Muscle of arm (tissue), 14 donors: Measurements from ENCODE around the gene NAP1L1. TPM values are rescaled to one million over a fixed set of nuclear protein-coding genes. Genes with fewer than 3 reads are reported as not detected.

Source experiments
- DNase-seq: peaks from one replicate; pipeline ENCODE4 v3.0.0-alpha.2; 2013
- long read RNA-seq, 11 donors: transcript quantifications; one replicate each; lab custom pipeline, GENCODE V29; 2026
- polyA plus RNA-seq, 12 donors: library from polyadenylated mRNA; unstranded; fragments of 120-200 nt; gene quantifications; one replicate each; pipeline ENCODE4 v1.2.1, GENCODE V29; 2013; ENCODE audit not compliant: insufficient read length in 12 of 12

Gene NAP1L1
- 100 to 1,000 TPM; 159 to 774 (median 494) TPM for polyA plus RNA-seq
- long read RNA-seq, donor 1, full-length matches to known transcripts, result 42 of 132 reads
- long read RNA-seq, donor 1, partial matches to known transcripts, result 78 of 132 reads
- long read RNA-seq, donor 1, other reads (novel, unspliced or antisense), result 12 of 132 reads
- long read RNA-seq, donor 2, full-length matches to known transcripts, result 41 of 65 reads
- long read RNA-seq, donor 2, partial matches to known transcripts, result 19 of 65 reads
- long read RNA-seq, donor 2, other reads (novel, unspliced or antisense), result 5 of 65 reads
- long read RNA-seq, donor 3, full-length matches to known transcripts, result 23 of 38 reads
- long read RNA-seq, donor 3, partial matches to known transcripts, result 15 of 38 reads
- long read RNA-seq, donor 3, other reads (novel, unspliced or antisense), result 0 of 38 reads
- long read RNA-seq, donor 4, full-length matches to known transcripts, result 16 of 27 reads
- long read RNA-seq, donor 4, partial matches to known transcripts, result 11 of 27 reads
- long read RNA-seq, donor 4, other reads (novel, unspliced or antisense), result 0 of 27 reads
- long read RNA-seq, donor 5, result 0 reads
- long read RNA-seq, donor 6, full-length matches to known transcripts, result 27 of 48 reads
- long read RNA-seq, donor 6, partial matches to known transcripts, result 9 of 48 reads
- long read RNA-seq, donor 6, other reads (novel, unspliced or antisense), result 12 of 48 reads
- long read RNA-seq, donor 7, full-length matches to known transcripts, result 23 of 41 reads
- long read RNA-seq, donor 7, partial matches to known transcripts, result 12 of 41 reads
- long read RNA-seq, donor 7, other reads (novel, unspliced or antisense), result 6 of 41 reads
- long read RNA-seq, donor 8, full-length matches to known transcripts, result 47 of 87 reads
- long read RNA-seq, donor 8, partial matches to known transcripts, result 28 of 87 reads
- long read RNA-seq, donor 8, other reads (novel, unspliced or antisense), result 12 of 87 reads
- long read RNA-seq, donor 9, full-length matches to known transcripts, result 41 of 86 reads
- long read RNA-seq, donor 9, partial matches to known transcripts, result 37 of 86 reads
- long read RNA-seq, donor 9, other reads (novel, unspliced or antisense), result 8 of 86 reads
- long read RNA-seq, donor 10, full-length matches to known transcripts, result 39 of 64 reads
- long read RNA-seq, donor 10, partial matches to known transcripts, result 25 of 64 reads
- long read RNA-seq, donor 10, other reads (novel, unspliced or antisense), result 0 of 64 reads
- long read RNA-seq, donor 11, full-length matches to known transcripts, result 75 of 151 reads
- long read RNA-seq, donor 11, partial matches to known transcripts, result 63 of 151 reads
- long read RNA-seq, donor 11, other reads (novel, unspliced or antisense), result 13 of 151 reads

- peak; percentile 97 for DNase-seq
Observed at GRCh38 chr12:76083904-76084862, at the start of gene NAP1L1. NAP1L1 (minus strand) TSS chr12:76084685; CDS start chr12:76074219, 10,466 bp downstream.

GRCh38 chr12:76127588-76127987 lies 43.1 kb upstream of the NAP1L1 start:
- no peak for DNase-seq

- no peak for DNase-seq
Observed at GRCh38 chr12:76124456-76124855, 40.0 kb upstream of the NAP1L1 start.

GRCh38 chr12:76123259-76124212 lies 39.1 kb upstream of the NAP1L1 start:
- no peak for DNase-seq

- DNase-seq, result no peak
Observed at GRCh38 chr12:76119887-76120286, 35.4 kb upstream of the NAP1L1 start.

- no peak for DNase-seq
Observed at GRCh38 chr12:76117751-76118150, 33.3 kb upstream of the NAP1L1 start.

- DNase-seq, result no peak
Observed at GRCh38 chr12:76117067-76117691, 32.7 kb upstream of the NAP1L1 start.

GRCh38 chr12:76113800-76114757 lies 29.6 kb upstream of the NAP1L1 start:
- no peak for DNase-seq

- DNase-seq, result no peak
Observed at GRCh38 chr12:76111209-76111749, 26.8 kb upstream of the NAP1L1 start.

GRCh38 chr12:76109879-76110278 lies 25.4 kb upstream of the NAP1L1 start:
- DNase-seq, result no peak

- no peak for DNase-seq
Observed at GRCh38 chr12:76108356-76108755, 23.9 kb upstream of the NAP1L1 start.

GRCh38 chr12:76106631-76107030 lies 22.1 kb upstream of the NAP1L1 start:
- DNase-seq, result no peak

GRCh38 chr12:76103958-76104357 lies 19.5 kb upstream of the NAP1L1 start:
- DNase-seq, result no peak

GRCh38 chr12:76101739-76102385 lies 17.4 kb upstream of the NAP1L1 start:
- no peak for DNase-seq

GRCh38 chr12:76096079-76096646 lies 11.7 kb upstream of the NAP1L1 start:
- DNase-seq, result no peak

GRCh38 chr12:76094754-76095153 lies 10.3 kb upstream of the NAP1L1 start:
- no peak for DNase-seq
